ENCODE data around the gene ENDOU. TPM values are rescaled to one million over a fixed set of nuclear protein-coding genes. Genes with fewer than 3 reads are reported as not detected.

ENDOU gene
- total RNA-seq, 1 experiment from 2014 or later: not detected

GRCh38 chr12:47731723-47732122, 6.4 kb upstream of the ENDOU start:
- POLR2A ChIA-PET: no interaction called here
- H3K27me3 Mint-ChIP-seq (ENCODE audit: low read depth): peaks cover 4% of the 10 kb centered on the region; the same call in 1 of the 2 replicates
- no peak overlapping the region for H3K4me3 Mint-ChIP-seq
- TF ChIP-seq, protein P1, sequence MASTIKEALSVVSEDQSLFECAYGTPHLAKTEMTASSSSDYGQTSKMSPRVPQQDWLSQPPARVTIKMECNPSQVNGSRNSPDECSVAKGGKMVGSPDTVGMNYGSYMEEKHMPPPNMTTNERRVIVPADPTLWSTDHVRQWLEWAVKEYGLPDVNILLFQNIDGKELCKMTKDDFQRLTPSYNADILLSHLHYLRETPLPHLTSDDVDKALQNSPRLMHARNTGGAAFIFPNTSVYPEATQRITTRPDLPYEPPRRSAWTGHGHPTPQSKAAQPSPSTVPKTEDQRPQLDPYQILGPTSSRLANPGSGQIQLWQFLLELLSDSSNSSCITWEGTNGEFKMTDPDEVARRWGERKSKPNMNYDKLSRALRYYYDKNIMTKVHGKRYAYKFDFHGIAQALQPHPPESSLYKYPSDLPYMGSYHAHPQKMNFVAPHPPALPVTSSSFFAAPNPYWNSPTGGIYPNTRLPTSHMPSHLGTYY (CRISPR knock-in tag; IDR thresholded peaks at IDR 0.05): no peak
- TF ChIP-seq, protein P2, sequence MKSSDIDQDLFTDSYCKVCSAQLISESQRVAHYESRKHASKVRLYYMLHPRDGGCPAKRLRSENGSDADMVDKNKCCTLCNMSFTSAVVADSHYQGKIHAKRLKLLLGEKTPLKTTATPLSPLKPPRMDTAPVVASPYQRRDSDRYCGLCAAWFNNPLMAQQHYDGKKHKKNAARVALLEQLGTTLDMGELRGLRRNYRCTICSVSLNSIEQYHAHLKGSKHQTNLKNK (CRISPR knock-in tag; IDR thresholded peaks at IDR 0.05): no peak
- no peak for TF ChIP-seq ZBTB21 (CRISPR knock-in tag; IDR thresholded peaks at IDR 0.05; ENCODE audit: borderline replicate concordance)
- TF ChIP-seq ZNF317 (CRISPR knock-in tag; IDR thresholded peaks at IDR 0.05; ENCODE audit: borderline replicate concordance, low read depth): no peak
- TF ChIP-seq RELA (CRISPR knock-in tag; IDR thresholded peaks at IDR 0.05; ENCODE audit: borderline replicate concordance): no peak
- TF ChIP-seq USF2 (CRISPR knock-in tag; IDR thresholded peaks at IDR 0.05): no peak
- TF ChIP-seq MLX (CRISPR knock-in tag; IDR thresholded peaks at IDR 0.05): no peak
- TF ChIP-seq, protein P3, sequence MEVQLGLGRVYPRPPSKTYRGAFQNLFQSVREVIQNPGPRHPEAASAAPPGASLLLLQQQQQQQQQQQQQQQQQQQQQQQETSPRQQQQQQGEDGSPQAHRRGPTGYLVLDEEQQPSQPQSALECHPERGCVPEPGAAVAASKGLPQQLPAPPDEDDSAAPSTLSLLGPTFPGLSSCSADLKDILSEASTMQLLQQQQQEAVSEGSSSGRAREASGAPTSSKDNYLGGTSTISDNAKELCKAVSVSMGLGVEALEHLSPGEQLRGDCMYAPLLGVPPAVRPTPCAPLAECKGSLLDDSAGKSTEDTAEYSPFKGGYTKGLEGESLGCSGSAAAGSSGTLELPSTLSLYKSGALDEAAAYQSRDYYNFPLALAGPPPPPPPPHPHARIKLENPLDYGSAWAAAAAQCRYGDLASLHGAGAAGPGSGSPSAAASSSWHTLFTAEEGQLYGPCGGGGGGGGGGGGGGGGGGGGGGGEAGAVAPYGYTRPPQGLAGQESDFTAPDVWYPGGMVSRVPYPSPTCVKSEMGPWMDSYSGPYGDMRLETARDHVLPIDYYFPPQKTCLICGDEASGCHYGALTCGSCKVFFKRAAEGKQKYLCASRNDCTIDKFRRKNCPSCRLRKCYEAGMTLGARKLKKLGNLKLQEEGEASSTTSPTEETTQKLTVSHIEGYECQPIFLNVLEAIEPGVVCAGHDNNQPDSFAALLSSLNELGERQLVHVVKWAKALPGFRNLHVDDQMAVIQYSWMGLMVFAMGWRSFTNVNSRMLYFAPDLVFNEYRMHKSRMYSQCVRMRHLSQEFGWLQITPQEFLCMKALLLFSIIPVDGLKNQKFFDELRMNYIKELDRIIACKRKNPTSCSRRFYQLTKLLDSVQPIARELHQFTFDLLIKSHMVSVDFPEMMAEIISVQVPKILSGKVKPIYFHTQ (CRISPR knock-in tag; IDR thresholded peaks at IDR 0.05): no peak
- TF ChIP-seq SMAD3 (CRISPR knock-in tag; IDR thresholded peaks at IDR 0.05; ENCODE audit: borderline replicate concordance): no peak
- TF ChIP-seq, protein P4, sequence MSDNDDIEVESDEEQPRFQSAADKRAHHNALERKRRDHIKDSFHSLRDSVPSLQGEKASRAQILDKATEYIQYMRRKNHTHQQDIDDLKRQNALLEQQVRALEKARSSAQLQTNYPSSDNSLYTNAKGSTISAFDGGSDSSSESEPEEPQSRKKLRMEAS (CRISPR knock-in tag; IDR thresholded peaks at IDR 0.05): no peak
- TF ChIP-seq GTF2I (CRISPR knock-in tag; conservative IDR thresholded peaks at IDR 0.05): no peak
- no peak for TF ChIP-seq GABPB1 (CRISPR knock-in tag; IDR thresholded peaks at IDR 0.05)
- TF ChIP-seq ZNF671 (CRISPR knock-in tag; IDR thresholded peaks at IDR 0.05): no peak
- TF ChIP-seq, protein P5, sequence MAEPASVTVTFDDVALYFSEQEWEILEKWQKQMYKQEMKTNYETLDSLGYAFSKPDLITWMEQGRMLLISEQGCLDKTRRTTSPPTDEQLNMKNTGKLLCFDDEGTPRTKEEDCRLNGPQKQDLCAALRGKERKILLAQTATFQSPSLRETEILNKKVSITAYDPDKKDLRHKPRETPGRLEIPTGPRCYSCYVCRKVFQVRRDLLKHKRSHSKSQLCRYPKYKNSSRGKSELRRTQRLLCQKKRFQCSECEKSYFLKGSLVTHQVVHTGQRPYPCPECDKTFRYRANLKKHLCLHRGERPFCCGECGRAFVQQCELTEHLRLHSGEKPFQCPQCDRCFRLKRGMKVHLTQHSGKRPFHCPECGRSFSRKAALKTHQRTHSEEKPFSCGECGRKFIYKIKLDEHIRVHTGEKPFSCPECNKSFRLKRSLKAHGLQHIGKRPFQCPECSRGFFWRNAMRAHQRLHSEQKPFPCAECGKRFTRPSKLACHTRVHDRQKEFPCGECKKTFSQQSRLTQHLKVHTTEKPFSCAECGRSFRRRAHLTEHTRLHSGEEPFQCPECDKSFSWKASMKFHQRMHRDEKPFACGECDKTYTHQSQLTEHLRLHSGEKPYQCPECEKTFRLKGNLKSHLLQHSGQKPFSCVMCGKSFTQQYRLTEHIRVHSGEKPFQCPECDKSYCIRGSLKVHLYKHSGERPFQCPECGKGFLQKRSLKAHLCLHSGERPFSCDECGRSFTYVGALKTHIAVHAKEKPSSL (CRISPR knock-in tag; conservative IDR thresholded peaks at IDR 0.05): no peak
- TF ChIP-seq ATF2 (CRISPR knock-in tag; IDR thresholded peaks at IDR 0.05; ENCODE audit: borderline replicate concordance, low read depth): no peak
- TF ChIP-seq ATF1 (CRISPR knock-in tag; IDR thresholded peaks at IDR 0.05): no peak
- TF ChIP-seq JAZF1 (CRISPR knock-in tag; IDR thresholded peaks at IDR 0.05): no peak
- no peak for TF ChIP-seq ZNF423 (CRISPR knock-in tag; IDR thresholded peaks at IDR 0.05)
- TF ChIP-seq CDX4 (CRISPR knock-in tag; IDR thresholded peaks at IDR 0.05; ENCODE audit: borderline replicate concordance): no peak
- no peak for TF ChIP-seq NFATC4 (CRISPR knock-in tag; IDR thresholded peaks at IDR 0.05)
- no peaks in the 10 kb centered on the region for H3K9me3 Mint-ChIP-seq
- CTCF ChIA-PET: interaction anchor here (0.6 to 15.4 kb wide), 5 partner anchors 12 to 882 kb away, joined by 3 to 735 read pairs (median 36); partner anchors contain the start of gene SLC48A1
- H3K27ac Mint-ChIP-seq: no peak overlapping the region
- ATAC-seq: no peak
- peaks cover 25% of the 10 kb centered on the region for H3K4me1 Mint-ChIP-seq
- H3K36me3 Mint-ChIP-seq: no peaks in the 10 kb centered on the region
- DNase-seq (ENCODE audit: low spot score): no peak
